MM.1S (cell line): ENCODE results near the gene HMGB2.

Source experiments
- DNase-seq: peaks from one replicate; pipeline ENCODE4 v3.0.0-alpha.2; 2015
- H2AFZ ChIP-seq: fragments of 300-600 bp; sonication (generic); 2 replicates; pipeline ENCODE4 v1.6.0; 2016; ENCODE audit warnings: antibody characterized with exemption, low read length
- H3F3A ChIP-seq: fragments of 300-600 bp; sonication (generic); 2 replicates; pipeline ENCODE4 v1.6.1; 2016; ENCODE audit warnings: mild to moderate bottlenecking, antibody characterized with exemption, low read length, moderate library complexity, mixed read lengths; ENCODE audit not compliant: insufficient read depth
- H3K27ac ChIP-seq: fragments of 300-600 bp; sonication (generic); 2 replicates; pipeline ENCODE4 v1.5.1; 2016; ENCODE audit warnings: mild to moderate bottlenecking, low read length
- H3K27me3 ChIP-seq: fragments of 300-600 bp; sonication (generic); replicated peaks from 2 replicates; pipeline ENCODE4 v1.6.0; 2016; ENCODE audit warnings: low read length; ENCODE audit not compliant: insufficient read depth
- H3K36me3 ChIP-seq: fragments of 300-600 bp; sonication (generic); replicated peaks from 2 replicates; pipeline ENCODE4 v1.6.1; 2016; ENCODE audit warnings: mild to moderate bottlenecking, low read length, mixed read lengths; ENCODE audit not compliant: insufficient read depth
- H3K4me1 ChIP-seq: fragments of 300-600 bp; sonication (generic); 2 replicates; pipeline ENCODE4 v1.6.1; 2016; ENCODE audit warnings: low read length, mixed read lengths
- H3K4me2 ChIP-seq: fragments of 300-600 bp; sonication (generic); 2 replicates; pipeline ENCODE4 v1.6.0; 2016; ENCODE audit warnings: low read depth, low read length
- H3K4me3 ChIP-seq: fragments of 300-600 bp; sonication (generic); 2 replicates; pipeline ENCODE4 v1.5.1; 2016; ENCODE audit warnings: low read length, mixed read lengths
- H3K79me2 ChIP-seq: fragments of 300-600 bp; sonication (generic); 2 replicates; pipeline ENCODE4 v1.6.1; 2016; ENCODE audit warnings: mixed run types, low read length, mixed read lengths
- H3K9ac ChIP-seq: fragments of 300-600 bp; sonication (generic); 2 replicates; pipeline ENCODE4 v1.6.1; 2016; ENCODE audit warnings: low read length, mixed read lengths
- H3K9me2 ChIP-seq: fragments of 300-600 bp; sonication (generic); replicated peaks from 2 replicates; pipeline ENCODE4 v1.6.1; 2016; ENCODE audit warnings: mild to moderate bottlenecking, low read length, mixed read lengths; ENCODE audit not compliant: insufficient read depth
- H3K9me3 ChIP-seq: fragments of 300-600 bp; sonication (generic); replicated peaks from 2 replicates; pipeline ENCODE4 v1.6.1; 2016; ENCODE audit warnings: mild to moderate bottlenecking, low read length, mixed read lengths; ENCODE audit not compliant: insufficient read depth
- H4K20me1 ChIP-seq: fragments of 300-600 bp; sonication (generic); 2 replicates; pipeline ENCODE4 v1.6.1; 2016; ENCODE audit warnings: mild to moderate bottlenecking, low read length, moderate library complexity, mixed read lengths; ENCODE audit not compliant: insufficient read depth
- CTCF ChIP-seq: fragments of 300-600 bp; sonication (generic); IDR thresholded peaks from 2 replicates; pipeline ENCODE4 v1.5.1; 2016; ENCODE audit warnings: antibody characterized with exemption, low read length, mixed read lengths
- EZH2 ChIP-seq: fragments of 300-600 bp; sonication (generic); optimal IDR thresholded peaks from 2 replicates; pipeline ENCODE3; 2017; ENCODE audit warnings: low read depth, mild to moderate bottlenecking, antibody characterized with exemption, low read length, mixed read lengths
- EZH2phosphoT487 ChIP-seq: fragments of 300-600 bp; sonication (generic); IDR thresholded peaks from 2 replicates; pipeline ENCODE4 v1.6.1; 2018; ENCODE audit warnings: antibody characterized with exemption, low read length

The HMGB2 gene

GRCh38 chr4:173287486-173287885 lies 46.7 kb downstream of the HMGB2 start:
- peaks cover 6% of the 10 kb centered on the region; the same call in 1 of the 2 replicates for H3K79me2 ChIP-seq
- no peaks in the 10 kb centered on the region for H3K9me3 ChIP-seq
- H3K36me3 ChIP-seq: no peaks in the 10 kb centered on the region
- H3K9ac ChIP-seq: no peak overlapping the region
- no peaks in the 10 kb centered on the region for H3K27me3 ChIP-seq
- H3K27ac ChIP-seq: no peak overlapping the region
- no peak overlapping the region for H3K4me3 ChIP-seq
- H4K20me1 ChIP-seq: no peaks in the 10 kb centered on the region
- DNase-seq: no peak
- H2AFZ ChIP-seq: no peak overlapping the region
- H3K9me2 ChIP-seq: no peaks in the 10 kb centered on the region
- TF ChIP-seq EZH2phosphoT487: no peak
- peaks cover 4% of the 10 kb centered on the region; the same call in 1 of the 2 replicates for H3K4me1 ChIP-seq
- H3F3A ChIP-seq: peaks cover 14% of the 10 kb centered on the region; the same call in 1 of the 2 replicates
- no peak overlapping the region for H3K4me2 ChIP-seq

GRCh38 chr4:173284463-173284862 lies 49.7 kb downstream of the HMGB2 start:
- H3K9ac ChIP-seq: no peak overlapping the region
- no peaks in the 10 kb centered on the region for H4K20me1 ChIP-seq
- peaks cover 13% of the 10 kb centered on the region; the same call in 1 of the 2 replicates for H3F3A ChIP-seq
- no peak overlapping the region for H3K27ac ChIP-seq
- H3K27me3 ChIP-seq: no peaks in the 10 kb centered on the region
- DNase-seq: no peak
- H3K4me2 ChIP-seq: no peak overlapping the region
- H3K79me2 ChIP-seq: peaks cover under 1% of the 10 kb centered on the region; the same call in 1 of the 2 replicates
- no peaks in the 10 kb centered on the region for H3K9me2 ChIP-seq
- TF ChIP-seq CTCF: no peak
- no peak for TF ChIP-seq EZH2
- no peak for TF ChIP-seq EZH2phosphoT487
- H3K9me3 ChIP-seq: no peaks in the 10 kb centered on the region
- peaks cover 4% of the 10 kb centered on the region; the same call in 1 of the 2 replicates for H3K4me1 ChIP-seq
- no peak overlapping the region for H3K4me3 ChIP-seq
- H3K36me3 ChIP-seq: no peaks in the 10 kb centered on the region
- H2AFZ ChIP-seq: no peak overlapping the region

GRCh38 chr4:173282626-173283025 lies 51.5 kb downstream of the HMGB2 start:
- Histone ChIP-seq H3K4me2 (no peak overlapping the region), H2AFZ (no peak overlapping the region), H3K9me2 (no peaks in the 10 kb centered on the region), H3K79me2 (no peaks in the 10 kb centered on the region), H3K4me1 (no peaks in the 10 kb centered on the region), H3K9ac (no peak overlapping the region), H3F3A (no peaks in the 10 kb centered on the region), H3K4me3 (no peak overlapping the region), H3K36me3 (no peaks in the 10 kb centered on the region), H3K27me3 (no peaks in the 10 kb centered on the region), H3K9me3 (no peaks in the 10 kb centered on the region), H3K27ac (no peak overlapping the region), H4K20me1 (no peaks in the 10 kb centered on the region)
- no peak for DNase-seq
- no peak for TF ChIP-seq CTCF
- no peak for TF ChIP-seq EZH2phosphoT487
- no peak for TF ChIP-seq EZH2

- H2AFZ ChIP-seq: no peak overlapping the region
These were observed 51.9 kb downstream of the HMGB2 start for GRCh38 chr4:173282256-173282562.

More at GRCh38 chr4:173282256-173282562, 51.9 kb downstream of the HMGB2 start:
- Histone ChIP-seq H3K27ac (no peak overlapping the region), H3K9ac (no peak overlapping the region), H3F3A (no peaks in the 10 kb centered on the region), H3K79me2 (no peaks in the 10 kb centered on the region), H3K27me3 (no peaks in the 10 kb centered on the region), H3K4me2 (no peak overlapping the region), H3K4me3 (no peak overlapping the region), H3K36me3 (no peaks in the 10 kb centered on the region), H3K9me3 (no peaks in the 10 kb centered on the region), H3K9me2 (no peaks in the 10 kb centered on the region), H3K4me1 (no peaks in the 10 kb centered on the region), H4K20me1 (no peaks in the 10 kb centered on the region)
- no peak for DNase-seq
- TF ChIP-seq EZH2 (no peak), EZH2phosphoT487 (no peak), CTCF (no peak)
